A673 (cell line): ENCODE data around the gene TFCP2L1. TPM values are rescaled to one million over a fixed set of nuclear protein-coding genes. Genes with fewer than 3 reads are reported as not detected.

ENCODE experiments used
- BruUV-seq: library from RNA; stranded (reverse); fragments of 400-500 nt; replicated peaks from 2 replicates; lab custom pipeline; 2021; lab: Mats Ljungman, UMichigan
- CTCF ChIA-PET: fragments of 300-600 bp; sonication (Branson Sonifier 250); formaldehyde crosslinking; loops from one replicate; lab custom pipeline; 2022; ENCODE audit warnings: antibody characterized with exemption; lab: Charles Lee
- POLR2A ChIA-PET: fragments of 300-600 bp; sonication (Branson Sonifier 250); formaldehyde crosslinking; loops from one replicate; lab custom pipeline; 2022; ENCODE audit warnings: antibody characterized with exemption; ENCODE audit not compliant: low non-redundant PET; lab: Charles Lee
- DNase-seq: peaks from one replicate; pipeline ENCODE4 v3.0.0-alpha.2; 2015; ENCODE audit warnings: low spot score
- H3K27ac ChIP-seq: fragments of 200-600 bp; sonication (generic); 2 replicates; pipeline ENCODE4 v1.5.1; 2016; ENCODE audit warnings: mixed run types, low read depth, mild to moderate bottlenecking, mixed read lengths, antibody characterized with exemption, low read length; ENCODE audit not compliant: poor library complexity, severe bottlenecking
- H3K27me3 ChIP-seq: fragments of 200-600 bp; sonication (generic); replicated peaks from 2 replicates; pipeline ENCODE4 v1.6.1; 2017; ENCODE audit warnings: mixed run types, low read depth, mild to moderate bottlenecking, mixed read lengths, antibody characterized with exemption, low read length; ENCODE audit not compliant: insufficient read depth, poor library complexity
- H3K36me3 ChIP-seq: fragments of 200-600 bp; sonication (generic); 2 replicates; pipeline ENCODE4 v1.6.1; 2016; ENCODE audit warnings: mixed run types, mild to moderate bottlenecking, mixed read lengths, antibody characterized with exemption, low read length; ENCODE audit not compliant: insufficient read depth, poor library complexity, severe bottlenecking
- H3K4me1 ChIP-seq: fragments of 200-600 bp; sonication (generic); 2 replicates; pipeline ENCODE4 v1.6.1; 2017; ENCODE audit warnings: mixed run types, mild to moderate bottlenecking, mixed read lengths, antibody characterized with exemption, low read length; ENCODE audit not compliant: insufficient read depth, poor library complexity, severe bottlenecking
- H3K4me3 ChIP-seq: fragments of 200-600 bp; sonication (generic); 2 replicates; pipeline ENCODE4 v1.5.1; 2016; ENCODE audit warnings: low read depth, mixed run types, mild to moderate bottlenecking, mixed read lengths, low read length; ENCODE audit not compliant: poor library complexity, severe bottlenecking
- H3K9me3 ChIP-seq: fragments of 200-600 bp; sonication (generic); 2 replicates; pipeline ENCODE4 v1.6.1; 2016; ENCODE audit warnings: mixed run types, low read depth, mild to moderate bottlenecking, mixed read lengths, antibody characterized with exemption, low read length; ENCODE audit not compliant: poor library complexity, severe bottlenecking
- CTCF ChIP-seq: fragments of 300-800, 200-600 bp; sonication (generic); conservative IDR thresholded peaks from 2 replicates; pipeline ENCODE4 v1.5.1; 2017; ENCODE audit warnings: low read depth, mild to moderate bottlenecking, antibody characterized with exemption, low read length, moderate library complexity, mixed read lengths
- EZH2 ChIP-seq: fragments of 200-600 bp; sonication (generic); IDR thresholded peaks from 2 replicates; pipeline ENCODE4 v1.6.1; 2017; ENCODE audit warnings: borderline replicate concordance, low read depth, mild to moderate bottlenecking, mixed read lengths, antibody characterized with exemption, low read length; ENCODE audit not compliant: poor library complexity, severe bottlenecking
- intact Hi-C: fragments of 100-400 bp; cut with micrococcal nuclease; formaldehyde crosslinking; loops from one replicate; pipeline ENCODE4 v1.10.0; 2022; ENCODE audit not compliant: unreplicated experiment
- total RNA-seq: library from RNA; stranded (reverse); gene quantifications from 2 replicates; pipeline ENCODE4 v1.2.3, GENCODE V29; 2021

Gene TFCP2L1
- total RNA-seq, 1 experiment from 2014 or later = not detected

GRCh38 chr2:121260370-121261154 is 24.4 kb downstream of the TFCP2L1 start:
- Histone ChIP-seq H3K9me3 (no peaks in the 10 kb centered on the region), H3K27me3 (no peaks in the 10 kb centered on the region), H3K27ac (no peak overlapping the region), H3K4me3 (no peak overlapping the region), H3K4me1 (no peaks in the 10 kb centered on the region), H3K36me3 (no peaks in the 10 kb centered on the region)
- ChIA-PET POLR2A (no interaction called here), CTCF (no interaction called here)
- no TSS peak for BruUV-seq
- DNase-seq = no peak
- TF ChIP-seq CTCF (no peak), EZH2 (no peak)
- intact Hi-C loops = no loop called here

- no peaks in the 10 kb centered on the region for H3K36me3 ChIP-seq
- TF ChIP-seq EZH2 = no peak
- POLR2A ChIA-PET = no interaction called here
- no peaks in the 10 kb centered on the region for H3K4me1 ChIP-seq
- no peak overlapping the region for H3K27ac ChIP-seq
- no peak overlapping the region for H3K4me3 ChIP-seq
- H3K27me3 ChIP-seq = no peaks in the 10 kb centered on the region
- no peaks in the 10 kb centered on the region for H3K9me3 ChIP-seq
- no TSS peak for BruUV-seq
- intact Hi-C loops = no loop called here
- no peak for DNase-seq
- CTCF ChIA-PET = no interaction called here
Measured at GRCh38 chr2:121258051-121258450, 27.0 kb downstream of the TFCP2L1 start.

GRCh38 chr2:121257480-121257840 is 27.5 kb downstream of the TFCP2L1 start:
- POLR2A ChIA-PET = no interaction called here
- TF ChIP-seq CTCF = no peak
- Histone ChIP-seq H3K27me3 (no peaks in the 10 kb centered on the region), H3K36me3 (no peaks in the 10 kb centered on the region), H3K4me3 (no peak overlapping the region), H3K27ac (no peak overlapping the region), H3K4me1 (no peaks in the 10 kb centered on the region), H3K9me3 (no peaks in the 10 kb centered on the region)
- CTCF ChIA-PET = no interaction called here
- intact Hi-C loops = no loop called here
- BruUV-seq = no TSS peak
- no peak for DNase-seq
